Nephron progenitor cell (in vitro differentiated cells): ENCODE data around the gene MYOM1.

Experiments
- DNase-seq: peaks from one replicate; pipeline ENCODE4 v3.0.0; 2021
- H3K27ac Mint-ChIP-seq: 2 replicates; pipeline ENCODE4 v1.8.0; 2021; ENCODE audit warnings: mild to moderate bottlenecking, moderate library complexity, mixed read lengths
- H3K27me3 Mint-ChIP-seq: 2 replicates; pipeline ENCODE4 v1.8.0; 2021; ENCODE audit warnings: mild to moderate bottlenecking, low read depth, mixed read lengths; ENCODE audit not compliant: poor library complexity
- H3K36me3 Mint-ChIP-seq: 2 replicates; pipeline ENCODE4 v1.8.0; 2021; ENCODE audit warnings: low read depth, mixed read lengths
- H3K4me1 Mint-ChIP-seq: 2 replicates; pipeline ENCODE4 v1.8.0; 2021; ENCODE audit warnings: mixed read lengths
- H3K4me3 Mint-ChIP-seq: 2 replicates; pipeline ENCODE4 v1.8.0; 2021; ENCODE audit warnings: mild to moderate bottlenecking, moderate library complexity, mixed read lengths
- H3K9me3 Mint-ChIP-seq: 2 replicates; pipeline ENCODE4 v1.8.0; 2021; ENCODE audit warnings: mild to moderate bottlenecking, moderate library complexity, mixed read lengths
- TF ChIP-seq, protein P1 (sequence below): fragments of 200-600 bp; sonication (generic); IDR thresholded peaks from 2 replicates; pipeline ENCODE4 v1.5.0; 2021; ENCODE audit warnings: antibody characterized with exemption

MYOM1 gene

GRCh38 chr18:3147935-3148554 lies 71.7 kb downstream of the MYOM1 start:
- H3K4me1 Mint-ChIP-seq = peaks cover 18% of the 10 kb centered on the region
- DNase-seq = no peak
- H3K36me3 Mint-ChIP-seq = peaks cover 10% of the 10 kb centered on the region
- peaks cover 10% of the 10 kb centered on the region for H3K9me3 Mint-ChIP-seq
- TF ChIP-seq, protein P1, sequence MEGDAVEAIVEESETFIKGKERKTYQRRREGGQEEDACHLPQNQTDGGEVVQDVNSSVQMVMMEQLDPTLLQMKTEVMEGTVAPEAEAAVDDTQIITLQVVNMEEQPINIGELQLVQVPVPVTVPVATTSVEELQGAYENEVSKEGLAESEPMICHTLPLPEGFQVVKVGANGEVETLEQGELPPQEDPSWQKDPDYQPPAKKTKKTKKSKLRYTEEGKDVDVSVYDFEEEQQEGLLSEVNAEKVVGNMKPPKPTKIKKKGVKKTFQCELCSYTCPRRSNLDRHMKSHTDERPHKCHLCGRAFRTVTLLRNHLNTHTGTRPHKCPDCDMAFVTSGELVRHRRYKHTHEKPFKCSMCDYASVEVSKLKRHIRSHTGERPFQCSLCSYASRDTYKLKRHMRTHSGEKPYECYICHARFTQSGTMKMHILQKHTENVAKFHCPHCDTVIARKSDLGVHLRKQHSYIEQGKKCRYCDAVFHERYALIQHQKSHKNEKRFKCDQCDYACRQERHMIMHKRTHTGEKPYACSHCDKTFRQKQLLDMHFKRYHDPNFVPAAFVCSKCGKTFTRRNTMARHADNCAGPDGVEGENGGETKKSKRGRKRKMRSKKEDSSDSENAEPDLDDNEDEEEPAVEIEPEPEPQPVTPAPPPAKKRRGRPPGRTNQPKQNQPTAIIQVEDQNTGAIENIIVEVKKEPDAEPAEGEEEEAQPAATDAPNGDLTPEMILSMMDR = no peak
- H3K4me3 Mint-ChIP-seq = no peak overlapping the region
- peaks cover 7% of the 10 kb centered on the region for H3K27me3 Mint-ChIP-seq
- no peak overlapping the region for H3K27ac Mint-ChIP-seq

DNA sequence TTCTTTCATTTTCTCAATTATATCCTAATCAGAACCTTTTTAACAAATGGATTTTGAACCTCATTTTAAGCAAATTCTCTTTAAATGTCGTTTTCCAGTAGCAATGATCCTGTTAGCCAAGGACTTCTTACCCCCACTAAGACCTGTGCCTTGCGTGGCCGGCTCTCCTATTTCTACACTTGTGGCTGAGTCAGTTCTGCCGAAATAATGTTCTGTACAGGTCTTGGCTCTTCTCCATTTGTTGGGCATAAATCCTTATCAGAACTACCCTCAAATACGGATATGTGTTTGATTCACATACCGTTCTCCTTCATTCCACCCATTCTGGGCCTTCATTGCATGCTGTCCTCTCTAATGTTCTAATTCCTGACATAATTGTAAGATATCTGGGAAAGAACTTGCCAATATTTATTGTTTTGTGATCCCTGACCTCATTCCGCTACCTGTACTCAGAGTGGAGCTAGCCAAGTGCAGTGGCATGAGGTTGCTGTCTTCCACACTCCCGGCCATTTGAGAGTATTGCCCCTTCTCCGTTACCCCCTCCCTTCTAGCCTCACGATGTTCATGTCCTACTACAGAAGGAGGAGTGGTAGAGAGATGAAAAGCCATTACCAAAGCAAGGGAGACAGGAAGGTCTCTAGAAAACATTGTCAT lies 78.7 kb downstream of the MYOM1 start:
- no peak overlapping the region for H3K27ac Mint-ChIP-seq
- TF ChIP-seq, protein P1 = no peak
- H3K36me3 Mint-ChIP-seq = peaks cover 22% of the 10 kb centered on the region
- DNase-seq = no peak
- no peak overlapping the region for H3K4me3 Mint-ChIP-seq
- no peaks in the 10 kb centered on the region for H3K4me1 Mint-ChIP-seq
- H3K27me3 Mint-ChIP-seq = peaks cover 9% of the 10 kb centered on the region
- peaks cover 31% of the 10 kb centered on the region for H3K9me3 Mint-ChIP-seq

DNA sequence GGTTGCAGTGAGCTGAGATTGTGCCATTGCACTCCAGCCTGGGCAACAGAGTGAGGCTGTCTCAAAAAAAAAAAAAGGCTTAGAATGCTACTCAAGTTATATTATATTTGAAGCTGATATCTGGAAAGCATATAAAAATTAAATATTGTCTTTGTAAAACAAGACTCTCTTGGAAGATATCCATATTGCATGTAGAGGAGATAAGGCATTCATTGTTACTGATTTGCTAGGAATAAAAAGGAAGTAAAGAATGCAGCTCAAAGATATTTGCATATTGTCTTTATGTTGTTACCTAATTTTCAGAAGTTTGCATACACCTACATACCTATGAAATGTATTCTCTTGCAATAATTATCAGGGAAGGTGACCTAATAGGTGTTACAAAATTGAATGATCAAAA lies 79.4 kb downstream of the MYOM1 start:
- no peak overlapping the region for H3K4me3 Mint-ChIP-seq
- no peak for DNase-seq
- TF ChIP-seq, protein P1 = no peak
- peaks cover 22% of the 10 kb centered on the region for H3K36me3 Mint-ChIP-seq
- peaks cover 34% of the 10 kb centered on the region for H3K9me3 Mint-ChIP-seq
- peaks cover 9% of the 10 kb centered on the region for H3K27me3 Mint-ChIP-seq
- H3K27ac Mint-ChIP-seq = no peak overlapping the region
- no peaks in the 10 kb centered on the region for H3K4me1 Mint-ChIP-seq

DNA sequence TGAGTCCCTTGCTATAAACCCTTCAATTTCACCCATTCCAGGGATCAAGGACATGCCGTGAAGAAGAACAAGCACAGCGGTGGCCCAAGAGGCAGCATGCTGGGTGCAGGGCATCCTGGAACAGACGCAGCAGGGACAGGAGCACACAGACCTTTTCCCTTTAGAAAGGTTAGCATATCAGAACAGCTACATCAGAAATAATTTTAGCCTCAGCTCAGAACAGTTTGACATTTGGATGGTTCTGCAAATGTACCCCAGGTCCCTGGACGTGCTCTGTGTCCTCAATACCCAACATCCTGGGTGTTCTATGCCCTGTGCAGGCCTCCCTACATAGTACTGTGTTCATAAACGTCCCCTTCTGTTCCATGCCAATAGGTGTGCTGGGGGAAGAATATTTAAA lies 80.4 kb downstream of the MYOM1 start:
- Mint-ChIP-seq H3K4me1 (no peaks in the 10 kb centered on the region), H3K36me3 (peaks cover 22% of the 10 kb centered on the region), H3K27ac (no peak overlapping the region), H3K27me3 (peaks cover 9% of the 10 kb centered on the region), H3K4me3 (no peak overlapping the region), H3K9me3 (peaks cover 34% of the 10 kb centered on the region)
- TF ChIP-seq, protein P1 = no peak
- DNase-seq = no peak

- no peaks in the 10 kb centered on the region for H3K4me1 Mint-ChIP-seq
- TF ChIP-seq, protein P1 = no peak
- H3K4me3 Mint-ChIP-seq = no peak overlapping the region
- peaks cover 28% of the 10 kb centered on the region for H3K9me3 Mint-ChIP-seq
- H3K27ac Mint-ChIP-seq = no peak overlapping the region
- H3K36me3 Mint-ChIP-seq = peaks cover 22% of the 10 kb centered on the region
- H3K27me3 Mint-ChIP-seq = peaks cover 7% of the 10 kb centered on the region
- DNase-seq = no peak
Measured at GRCh38 chr18:3138274-3138975, 81.3 kb downstream of the MYOM1 start.
